DND-41 (cell line): ENCODE results near the gene DNAJA2.

Experiments
- EZH2 ChIP-seq: IDR thresholded peaks from 3 replicates; pipeline ENCODE4 v1.6.1; 2012; ENCODE audit warnings: borderline replicate concordance, low read depth, mild to moderate bottlenecking, moderate library complexity, low read length, inconsistent platforms; ENCODE audit not compliant: severe bottlenecking
- TF ChIP-seq, protein P1 (sequence below): IDR thresholded peaks from 2 replicates; pipeline ENCODE4 v1.5.1; 2012; ENCODE audit warnings: borderline replicate concordance, low read length, moderate library complexity, mild to moderate bottlenecking; ENCODE audit not compliant: poor library complexity, severe bottlenecking; ENCODE audit errors: extremely low read depth

DNA sequence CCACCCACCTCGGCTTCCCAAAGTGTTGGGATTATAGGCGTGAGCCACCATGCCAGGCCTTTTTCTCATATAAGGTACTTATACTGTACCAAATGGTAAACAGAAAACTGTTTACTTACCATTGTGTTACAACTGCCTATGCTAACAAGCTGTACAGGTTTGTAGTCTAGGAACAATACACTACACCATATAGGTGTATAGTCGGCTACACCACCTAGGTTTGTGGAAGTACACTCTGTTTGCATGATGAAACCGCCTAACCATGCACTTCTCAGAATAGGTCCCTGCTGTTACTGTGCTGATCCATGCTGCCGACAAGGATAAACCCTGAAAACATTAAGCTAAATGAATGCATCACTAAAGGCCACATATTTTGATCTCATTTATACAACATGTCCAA is 18.9 kb downstream of the DNAJA2 start:
- TF ChIP-seq, protein P1, sequence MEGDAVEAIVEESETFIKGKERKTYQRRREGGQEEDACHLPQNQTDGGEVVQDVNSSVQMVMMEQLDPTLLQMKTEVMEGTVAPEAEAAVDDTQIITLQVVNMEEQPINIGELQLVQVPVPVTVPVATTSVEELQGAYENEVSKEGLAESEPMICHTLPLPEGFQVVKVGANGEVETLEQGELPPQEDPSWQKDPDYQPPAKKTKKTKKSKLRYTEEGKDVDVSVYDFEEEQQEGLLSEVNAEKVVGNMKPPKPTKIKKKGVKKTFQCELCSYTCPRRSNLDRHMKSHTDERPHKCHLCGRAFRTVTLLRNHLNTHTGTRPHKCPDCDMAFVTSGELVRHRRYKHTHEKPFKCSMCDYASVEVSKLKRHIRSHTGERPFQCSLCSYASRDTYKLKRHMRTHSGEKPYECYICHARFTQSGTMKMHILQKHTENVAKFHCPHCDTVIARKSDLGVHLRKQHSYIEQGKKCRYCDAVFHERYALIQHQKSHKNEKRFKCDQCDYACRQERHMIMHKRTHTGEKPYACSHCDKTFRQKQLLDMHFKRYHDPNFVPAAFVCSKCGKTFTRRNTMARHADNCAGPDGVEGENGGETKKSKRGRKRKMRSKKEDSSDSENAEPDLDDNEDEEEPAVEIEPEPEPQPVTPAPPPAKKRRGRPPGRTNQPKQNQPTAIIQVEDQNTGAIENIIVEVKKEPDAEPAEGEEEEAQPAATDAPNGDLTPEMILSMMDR: no peak
- TF ChIP-seq EZH2: no peak
